EL (cell line): ENCODE data around the gene ADCY7.

Experiments used
- DNase-seq: peaks from one replicate; pipeline ENCODE4 v3.0.0-alpha.2; 2016

The ADCY7 gene

GRCh38 chr16:50251375-50252081, 14.8 kb upstream of the ADCY7 start:
- DNase-seq, result peak; percentile 94

- DNase-seq, result no peak
Observed at GRCh38 chr16:50252082-50252611, 14.2 kb upstream of the ADCY7 start.

- no peak for DNase-seq
Observed at GRCh38 chr16:50252874-50253513, 13.4 kb upstream of the ADCY7 start.

GRCh38 chr16:50253514-50253910, 12.8 kb upstream of the ADCY7 start:
- no peak for DNase-seq

- DNase-seq, result no peak
Observed at GRCh38 chr16:50254072-50254471, 12.3 kb upstream of the ADCY7 start.

- no peak for DNase-seq
Observed at GRCh38 chr16:50255538-50255937, 10.8 kb upstream of the ADCY7 start.

GRCh38 chr16:50256604-50257003, 9.7 kb upstream of the ADCY7 start:
- no peak for DNase-seq

- DNase-seq, result no peak
Observed at GRCh38 chr16:50257876-50258275, 8.5 kb upstream of the ADCY7 start.

- DNase-seq, result no peak
Observed at GRCh38 chr16:50259334-50260205, 6.8 kb upstream of the ADCY7 start.

- no peak for DNase-seq
Observed at GRCh38 chr16:50260206-50261159, 5.9 kb upstream of the ADCY7 start.

GRCh38 chr16:50261160-50261706, 5.1 kb upstream of the ADCY7 start:
- DNase-seq, result no peak

GRCh38 chr16:50261707-50262235, 4.6 kb upstream of the ADCY7 start:
- DNase-seq, result no peak

- DNase-seq, result no peak
Observed at GRCh38 chr16:50263060-50263909, 3.1 kb upstream of the ADCY7 start.

- no peak for DNase-seq
Observed at GRCh38 chr16:50263940-50264929, 2.1 kb upstream of the ADCY7 start.

- no peak for DNase-seq
Observed at GRCh38 chr16:50265260-50265659, 1.1 kb upstream of the ADCY7 start.

GRCh38 chr16:50265716-50266336, 525 bp upstream of the ADCY7 start:
- DNase-seq, result no peak

GRCh38 chr16:50267151-50267631, 840 bp downstream of the ADCY7 start:
- no peak for DNase-seq

GRCh38 chr16:50267651-50268050, 1.3 kb downstream of the ADCY7 start:
- no peak for DNase-seq

- no peak for DNase-seq
Observed at GRCh38 chr16:50268352-50268751, 2.0 kb downstream of the ADCY7 start.
